Spleen (tissue), 11 donors: ENCODE measurements around the gene CLCNKA. TPM values are rescaled to one million over a fixed set of nuclear protein-coding genes. Genes with fewer than 3 reads are reported as not detected.
"Not testable (repeated sequence)": the region's sequence is repeated elsewhere in the genome, so short reads cannot be mapped to it uniquely, and the experiment has no call there.

Experiments used
- DNase-seq: peaks from one replicate; pipeline ENCODE4 v3.0.0-alpha.2; 2020
- H3K27ac ChIP-seq, 8 donors: fragments of 200-600 bp; sonication (generic) in 7 of 8; 1 replicate in 4 of 8; 2 replicates in 4 of 8; pipeline versions ENCODE4 v1.5.0 to v1.8.0; 2016 to 2021; ENCODE audit warnings: inconsistent platforms in 4 of 8, mild to moderate bottlenecking in 4 of 8, moderate library complexity in 1 of 8
- H3K27me3 ChIP-seq, 7 donors: fragments of 200-600 bp; sonication (generic) in 6 of 7; replicated peaks in 1 of 7; 1 replicate in 4 of 7; 2 replicates in 3 of 7; pipeline versions ENCODE4 v1.5.0 to v1.8.0; 2016 to 2021; ENCODE audit warnings: inconsistent platforms in 3 of 7, mild to moderate bottlenecking in 1 of 7
- H3K36me3 ChIP-seq, 6 donors: fragments of 200-600 bp; sonication (generic) in 5 of 6; 1 replicate in 4 of 6; 2 replicates in 2 of 6; pipeline versions ENCODE4 v1.5.0 to v1.8.0; 2016 to 2021; ENCODE audit warnings: inconsistent platforms in 2 of 6
- H3K4me1 ChIP-seq, 6 donors: fragments of 200-600 bp; sonication (generic) in 5 of 6; 1 replicate in 3 of 6; 2 replicates in 3 of 6; pipeline versions ENCODE4 v1.5.0 to v1.8.0; 2016 to 2021; ENCODE audit warnings: inconsistent platforms in 3 of 6
- H3K4me3 ChIP-seq, 8 donors: fragments of 200-600 bp; sonication (generic) in 7 of 8; 1 replicate in 4 of 8; 2 replicates in 4 of 8; pipeline versions ENCODE4 v1.5.0 to v1.8.0; 2016 to 2021; ENCODE audit warnings: inconsistent platforms in 4 of 8, mild to moderate bottlenecking in 4 of 8, moderate library complexity in 2 of 8
- H3K9me3 ChIP-seq, 8 donors: fragments of 200-600 bp; sonication (generic) in 7 of 8; 1 replicate in 4 of 8; 2 replicates in 4 of 8; pipeline versions ENCODE4 v1.5.0 to v1.8.0; 2016 to 2021; ENCODE audit warnings: inconsistent platforms in 4 of 8
- POLR2A ChIP-seq, 3 donors: fragments of 450-650 bp; IDR thresholded peaks; one replicate each; pipeline ENCODE4 v1.5.1; 2017; ENCODE audit warnings: antibody characterized with exemption in 3 of 3, mild to moderate bottlenecking in 1 of 3
- POLR2AphosphoS5 ChIP-seq, 3 donors: sonication (generic); formaldehyde crosslinking; IDR thresholded peaks; one replicate each; pipeline ENCODE4 v1.5.1; 2017; ENCODE audit warnings: antibody characterized with exemption in 3 of 3
- WGBS, 5 donors: extraction: QIAGEN DNeasy Blood & Tissue Kit in 3 of 5; methylation state at CpG; one replicate each; pipeline versions ENCODE4 v1.1.5 to v1.1.7; 2013 to 2018; 5-methylcytosine and 5-hydroxymethylcytosine counted together
- intact Hi-C: fragments of 100-400 bp; cut with DNase I; formaldehyde crosslinking; loops from one replicate; pipeline ENCODE4 v1.15.0; 2023; ENCODE audit warnings: low total_unique reads
- polyA plus RNA-seq, 3 donors: library from polyadenylated mRNA; stranded (reverse); fragments of 200-250 nt; gene quantifications; one replicate each; pipeline ENCODE4 v1.2.1, GENCODE V29; 2013
- total RNA-seq, 7 donors: library from RNA; depleted of rRNA in 3 of 7; stranded (reverse); fragments of >200 nt in 3 of 7; fragmentation: NEBNext Ultra II Directional in 4 of 7; extraction: Animal tissue kit (Norgen Biotek cat#: 25700) in 4 of 7; gene quantifications; one replicate each; pipeline versions ENCODE4 v1.1.0 to v1.2.1, GENCODE V29; 2016 to 2021
- TF ChIP-seq, protein P1 (sequence below), 11 experiments: fragments of 200-600 bp in 7 of 11; fragments of 450-650 bp in 4 of 11; sonication (generic) in 4 of 11; IDR thresholded peaks in 8 of 11; conservative IDR thresholded peaks in 3 of 11; 1 replicate in 7 of 11; 2 replicates in 4 of 11; pipeline versions ENCODE4 v1.4.0 to v1.8.0; 2016 to 2021; ENCODE audit warnings: antibody characterized with exemption in 11 of 11, inconsistent platforms in 4 of 11, mild to moderate bottlenecking in 1 of 11
- donor health status: healthy with polysubstance abuse.
- donor health status: DM: no; HTN: no; CAD: no; lungs with moderate emphysema.
- donor health status: DM: no; HTN: no; CAD: no.
- donor health status: Bipolar disorder and iron deficiency.
- donor health status: healthy.
- donor health status: DM: no; HTN: no; CAD: no.
- donor health status: DM: yes; HTN: yes; CAD: no.

The CLCNKA gene
- total and polyA plus RNA-seq, 10 donors = 0.19 to 0.50 (median 0.30) TPM; not detected in 4

DNA sequence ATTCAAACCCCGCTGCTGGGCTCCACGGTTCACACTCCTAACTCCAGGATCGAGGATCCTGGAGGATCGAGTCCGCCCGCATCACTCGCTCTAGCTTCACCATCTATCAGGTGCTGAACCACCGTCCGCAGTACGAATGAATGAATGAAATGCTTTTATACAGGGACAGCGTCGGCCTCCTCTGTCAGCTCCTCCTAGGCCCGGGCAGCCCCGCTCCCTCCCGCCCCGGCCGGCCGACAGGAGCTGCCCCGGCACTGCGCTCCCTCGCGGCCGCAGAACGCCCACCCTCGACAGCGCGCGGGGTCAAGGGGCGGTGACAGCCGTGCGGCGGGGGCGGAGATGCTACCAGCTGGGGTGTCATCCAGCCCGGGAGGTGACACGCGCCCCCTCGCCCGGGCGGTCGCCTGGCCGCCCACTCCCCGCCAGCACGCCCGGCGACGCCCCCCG is 46.5 kb upstream of the CLCNKA start:
- Histone ChIP-seq H3K4me3 (peak overlapping the region; percentile 80 to 98 (median 94)), H3K4me1 (peaks cover 14 to 45% (median 38%) of the 10 kb centered on the region in 6 donors), H3K27ac (peak overlapping the region; percentile 70 to 93 (median 87)), H3K27me3 (no peaks in the 10 kb centered on the region), H3K9me3 (no peaks in the 10 kb centered on the region), H3K36me3 (peaks cover 0 to 27% (median 14%) of the 10 kb centered on the region in 6 donors)
- intact Hi-C loops = no loop called here
- TF ChIP-seq POLR2AphosphoS5 (IDR thresholded peaks at IDR 0.05) = no peak
- TF ChIP-seq, protein P1, sequence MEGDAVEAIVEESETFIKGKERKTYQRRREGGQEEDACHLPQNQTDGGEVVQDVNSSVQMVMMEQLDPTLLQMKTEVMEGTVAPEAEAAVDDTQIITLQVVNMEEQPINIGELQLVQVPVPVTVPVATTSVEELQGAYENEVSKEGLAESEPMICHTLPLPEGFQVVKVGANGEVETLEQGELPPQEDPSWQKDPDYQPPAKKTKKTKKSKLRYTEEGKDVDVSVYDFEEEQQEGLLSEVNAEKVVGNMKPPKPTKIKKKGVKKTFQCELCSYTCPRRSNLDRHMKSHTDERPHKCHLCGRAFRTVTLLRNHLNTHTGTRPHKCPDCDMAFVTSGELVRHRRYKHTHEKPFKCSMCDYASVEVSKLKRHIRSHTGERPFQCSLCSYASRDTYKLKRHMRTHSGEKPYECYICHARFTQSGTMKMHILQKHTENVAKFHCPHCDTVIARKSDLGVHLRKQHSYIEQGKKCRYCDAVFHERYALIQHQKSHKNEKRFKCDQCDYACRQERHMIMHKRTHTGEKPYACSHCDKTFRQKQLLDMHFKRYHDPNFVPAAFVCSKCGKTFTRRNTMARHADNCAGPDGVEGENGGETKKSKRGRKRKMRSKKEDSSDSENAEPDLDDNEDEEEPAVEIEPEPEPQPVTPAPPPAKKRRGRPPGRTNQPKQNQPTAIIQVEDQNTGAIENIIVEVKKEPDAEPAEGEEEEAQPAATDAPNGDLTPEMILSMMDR (IDR thresholded peaks at IDR 0.05 in 8 of 11, conservative IDR thresholded peaks at IDR 0.05 in 3 of 11) = peak in 3 of 11 experiments; percentile 12 to 32 (median 24)
- DNase-seq = peak; percentile 92
- WGBS, 5 donors = 1 to 4% (median 1%) methylated on average over 10 to 47 of the region's 47 CpGs

DNA sequence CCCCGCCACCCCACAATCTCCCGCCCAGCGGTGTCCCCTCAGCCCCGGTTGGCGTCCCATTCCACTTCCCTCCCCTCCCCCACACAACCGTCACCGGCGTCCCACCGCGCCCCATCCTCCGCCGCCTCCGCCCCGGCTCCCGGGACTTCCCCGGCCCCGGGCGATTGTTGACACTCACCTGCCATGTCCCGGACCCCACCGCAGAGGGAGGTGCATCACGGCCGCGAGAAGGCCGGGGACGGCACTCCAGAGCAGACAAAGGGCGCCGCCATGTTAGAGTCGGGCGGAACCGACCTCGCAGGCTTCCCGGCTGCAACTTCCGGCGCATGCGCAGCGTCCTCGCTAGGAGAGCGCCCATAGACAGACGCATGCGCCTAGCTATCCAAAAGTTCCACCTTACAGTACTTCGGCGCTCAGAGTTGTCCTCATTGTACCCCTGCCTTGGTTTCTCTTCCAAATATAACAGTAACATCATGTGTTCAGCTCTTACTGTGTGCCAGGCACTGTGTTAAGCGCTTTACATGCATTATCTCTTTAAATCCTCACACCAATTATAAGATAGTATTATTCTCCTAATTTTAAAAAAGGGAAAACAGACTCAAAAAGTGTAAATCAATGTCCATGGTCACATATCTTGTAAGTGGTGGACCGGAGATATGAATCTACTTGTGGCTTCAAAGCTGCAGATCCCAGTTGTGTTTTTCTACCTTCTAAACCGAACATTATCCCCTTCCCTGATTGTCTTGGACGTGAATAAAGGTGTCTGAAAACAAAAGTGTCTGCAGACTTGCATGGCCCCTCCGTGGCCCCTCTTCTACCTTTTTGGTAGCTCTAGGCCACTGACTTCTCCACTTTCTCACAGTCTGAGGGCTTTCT is 45.8 kb upstream of the CLCNKA start, which contains the start of gene ZBTB17:
Gene ZBTB17 (minus strand): TSS at position 297 of the 876 bp plus-strand sequence. CDS start 27,606 bp downstream, outside the sequence.
- Histone ChIP-seq H3K27me3 (no peaks in the 10 kb centered on the region), H3K36me3 (peaks cover 0 to 21% (median 13%) of the 10 kb centered on the region in 6 donors), H3K4me3 (peak within 1 kb of the TSS; percentile 80 to 98 (median 94)), H3K9me3 (no peaks in the 10 kb centered on the region), H3K4me1 (peaks cover 14 to 45% (median 38%) of the 10 kb centered on the region in 6 donors), H3K27ac (peak within 1 kb of the TSS; percentile 70 to 93 (median 87))
- intact Hi-C loops = no loop called here
- WGBS, 5 donors = 8 to 15% (median 9%) methylated on average over 22 to 47 of the region's 47 CpGs
- DNase-seq = peak; percentile 97
- peak; percentile 94 to 97 (median 95) for TF ChIP-seq POLR2AphosphoS5 (IDR thresholded peaks at IDR 0.05)
- peak in 2 of 3 donors; percentile 62 to 83 for TF ChIP-seq POLR2A (IDR thresholded peaks at IDR 0.05)
- TF ChIP-seq, protein P1 (IDR thresholded peaks at IDR 0.05 in 8 of 11, conservative IDR thresholded peaks at IDR 0.05 in 3 of 11) = peak in 1 of 11 experiments; percentile 19

DNA sequence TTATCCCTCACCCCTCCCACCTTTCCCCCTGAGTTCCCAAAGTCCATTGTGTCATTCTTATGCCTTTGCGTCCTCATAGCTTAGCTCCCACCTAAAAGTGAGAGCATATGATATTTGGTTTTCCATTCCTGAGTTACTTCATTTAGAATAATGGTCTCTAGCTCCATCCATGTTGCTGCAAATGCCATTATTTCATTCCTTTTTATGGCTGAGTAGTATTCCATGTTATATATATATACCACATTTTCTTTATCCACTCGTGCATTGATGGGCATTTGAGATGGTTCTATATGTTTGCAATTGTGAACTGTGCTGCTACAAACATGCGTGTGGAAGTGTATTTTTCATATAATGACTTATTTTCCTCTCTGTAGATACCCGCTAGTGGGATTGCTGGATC is 43.9 kb upstream of the CLCNKA start:
- H3K27me3 ChIP-seq, intact Hi-C loops: not testable (repeated sequence)
- WGBS, 5 donors = 95 to 97% (median 96%) methylated on average over 4 of the region's 4 CpGs

DNA sequence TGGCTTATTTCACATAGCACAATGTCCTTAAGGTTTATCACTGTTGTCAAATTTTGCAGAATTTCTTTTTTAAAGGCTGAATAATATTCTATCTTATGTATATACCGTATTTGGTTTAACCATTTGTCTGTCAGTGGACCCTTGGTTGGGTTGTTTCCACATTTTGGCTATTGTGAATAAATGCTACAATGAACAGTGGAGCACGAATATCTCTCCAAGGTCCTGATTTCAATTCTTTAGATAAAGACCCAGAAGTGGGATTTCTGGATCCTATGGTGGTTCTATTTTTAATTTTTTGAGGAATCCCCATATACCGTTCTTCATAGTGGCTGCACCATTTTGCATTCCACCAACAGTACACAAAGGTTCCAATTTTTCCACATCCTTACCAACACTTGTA is 40.2 kb upstream of the CLCNKA start:
- Histone ChIP-seq H3K27me3 (no peaks in the 10 kb centered on the region), H3K9me3 (no peaks in the 10 kb centered on the region), H3K36me3 (no peaks in the 10 kb centered on the region), H3K4me3 (no peak overlapping the region), H3K4me1 (peaks cover 0 to 3% (median under 1%) of the 10 kb centered on the region in 6 donors), H3K27ac (no peak overlapping the region)
- whole genome bisulfite sequencing, 5 donors = 84 to 94% (median 89%) methylated on average over 3 of the region's 3 CpGs
- intact Hi-C loops = no loop called here
- DNase-seq = no peak
- TF ChIP-seq, protein P1 (IDR thresholded peaks at IDR 0.05 in 8 of 11, conservative IDR thresholded peaks at IDR 0.05 in 3 of 11) = no peak
- no peak for TF ChIP-seq POLR2A (IDR thresholded peaks at IDR 0.05)
- TF ChIP-seq POLR2AphosphoS5 (IDR thresholded peaks at IDR 0.05) = no peak

More for the DNA sequence above, 43.9 kb upstream of the CLCNKA start:
- not testable (repeated sequence) for H3K4me3 ChIP-seq, H3K27ac ChIP-seq, H3K36me3 ChIP-seq, DNase-seq, H3K9me3 ChIP-seq
- H3K4me1 ChIP-seq = peaks cover 14 to 35% (median 33%) of the 10 kb centered on the region in 6 donors
